HEK293 (cell line): ENCODE data around the gene GSG1L.

ENCODE experiments used
- CTCF ChIA-PET: fragments of 350-600 bp; formaldehyde crosslinking; extraction: SDS; loops from one replicate; lab custom pipeline; 2021; ENCODE audit warnings: antibody characterized with exemption; lab: Yijun Ruan, JAX
- POLR2A ChIA-PET: fragments of 300-600 bp; formaldehyde crosslinking; extraction: SDS; loops from one replicate; lab custom pipeline; 2020; ENCODE audit warnings: antibody characterized with exemption, inconsistent platforms; lab: Yijun Ruan, JAX
- H3K27ac ChIP-seq: fragments of 200-500 bp; sonication (Bioruptor generic); 2 replicates; pipeline ENCODE4 v1.5.1; 2014; ENCODE audit warnings: low read depth, low read length, control low read depth, inconsistent platforms; ENCODE audit errors: extremely low read depth
- H3K36me3 ChIP-seq, 2 experiments: fragments of 200-500 bp in 1 of 2; sonication (Bioruptor generic) in 1 of 2; 1 replicate in 1 of 2; 2 replicates in 1 of 2; pipeline ENCODE4 v1.5.1; 2014 to 2017; ENCODE audit warnings: inconsistent platforms in 2 of 2, low read length in 2 of 2; ENCODE audit not compliant: control insufficient read depth in 2 of 2, insufficient read depth in 1 of 2
- H3K4me1 ChIP-seq: fragments of 200-500 bp; sonication (Bioruptor generic); 2 replicates; pipeline ENCODE4 v1.5.1; 2014; ENCODE audit warnings: mild to moderate bottlenecking, low read length, inconsistent platforms; ENCODE audit not compliant: control insufficient read depth, insufficient read depth
- H3K4me3 ChIP-seq: 2 replicates; pipeline ENCODE4 v1.5.1; 2011; ENCODE audit warnings: low read depth, mild to moderate bottlenecking, control low read depth, low read length, moderate library complexity
- H3K9me3 ChIP-seq: fragments of 200-500 bp; sonication (Bioruptor generic); 2 replicates; pipeline ENCODE4 v1.5.1; 2014; ENCODE audit warnings: low read depth, low read length, inconsistent platforms; ENCODE audit not compliant: control insufficient read depth, insufficient read depth
- GLI4 ChIP-seq: fragments of 450-650 bp; formaldehyde crosslinking; IDR thresholded peaks from 2 replicates; pipeline ENCODE4 v1.5.1; 2016; ENCODE audit warnings: missing biosample characterization, missing genetic modification characterization
- GLIS1 ChIP-seq: fragments of 450-650 bp; formaldehyde crosslinking; IDR thresholded peaks from 2 replicates; pipeline ENCODE4 v1.5.1; 2016; ENCODE audit warnings: missing biosample characterization, missing genetic modification characterization
- MYNN ChIP-seq: fragments of 450-650 bp; formaldehyde crosslinking; IDR thresholded peaks from 2 replicates; pipeline ENCODE4 v1.5.1; 2016; ENCODE audit warnings: missing biosample characterization, missing genetic modification characterization, borderline replicate concordance
- MZF1 ChIP-seq: fragments of 450-650 bp; formaldehyde crosslinking; IDR thresholded peaks from 2 replicates; pipeline ENCODE4 v1.5.1; 2017; ENCODE audit warnings: missing biosample characterization, missing genetic modification characterization, borderline replicate concordance
- OSR2 ChIP-seq: fragments of 450-650 bp; formaldehyde crosslinking; IDR thresholded peaks from 2 replicates; pipeline ENCODE4 v1.5.1; 2016; ENCODE audit warnings: missing biosample characterization, missing genetic modification characterization
- REPIN1 ChIP-seq: fragments of 450-650 bp; formaldehyde crosslinking; IDR thresholded peaks from 2 replicates; pipeline ENCODE4 v1.5.1; 2017; ENCODE audit warnings: missing biosample characterization, missing genetic modification characterization, low read depth
- SCRT2 ChIP-seq: fragments of 450-650 bp; formaldehyde crosslinking; IDR thresholded peaks from 2 replicates; pipeline ENCODE4 v1.5.1; 2016; ENCODE audit warnings: missing biosample characterization, missing genetic modification characterization
- SP3 ChIP-seq: fragments of 450-650 bp; formaldehyde crosslinking; IDR thresholded peaks from 2 replicates; pipeline ENCODE4 v1.5.1; 2016; ENCODE audit warnings: missing biosample characterization, missing genetic modification characterization
- SP7 ChIP-seq: fragments of 450-650 bp; formaldehyde crosslinking; IDR thresholded peaks from 2 replicates; pipeline ENCODE4 v1.5.1; 2016; ENCODE audit warnings: missing biosample characterization, missing genetic modification characterization
- YY2 ChIP-seq: fragments of 450-650 bp; formaldehyde crosslinking; IDR thresholded peaks from 2 replicates; pipeline ENCODE4 v1.5.1; 2016; ENCODE audit warnings: missing biosample characterization, missing genetic modification characterization
- ZBTB20 ChIP-seq: fragments of 450-650 bp; formaldehyde crosslinking; IDR thresholded peaks from 2 replicates; pipeline ENCODE4 v1.5.1; 2016; ENCODE audit warnings: missing biosample characterization, missing genetic modification characterization
- ZIC2 ChIP-seq: fragments of 450-650 bp; formaldehyde crosslinking; IDR thresholded peaks from 2 replicates; pipeline ENCODE4 v1.5.1; 2016; ENCODE audit warnings: missing biosample characterization, missing genetic modification characterization
- ZNF112 ChIP-seq: fragments of 450-650 bp; formaldehyde crosslinking; IDR thresholded peaks from 2 replicates; pipeline ENCODE4 v1.5.0; 2017; ENCODE audit warnings: missing biosample characterization, missing genetic modification characterization
- ZNF114 ChIP-seq: fragments of 450-650 bp; formaldehyde crosslinking; IDR thresholded peaks from 2 replicates; pipeline ENCODE4 v1.5.0; 2017; ENCODE audit warnings: missing biosample characterization, missing genetic modification characterization
- ZNF121 ChIP-seq: fragments of 450-650 bp; formaldehyde crosslinking; IDR thresholded peaks from 2 replicates; pipeline ENCODE4 v1.5.1; 2016; ENCODE audit warnings: missing biosample characterization, missing genetic modification characterization
- ZNF16 ChIP-seq: fragments of 450-650 bp; formaldehyde crosslinking; IDR thresholded peaks from 2 replicates; pipeline ENCODE4 v1.5.1; 2016; ENCODE audit warnings: low read depth, missing biosample characterization, missing genetic modification characterization
- ZNF184 ChIP-seq: fragments of 450-650 bp; IDR thresholded peaks from 2 replicates; pipeline ENCODE4 v1.5.1; 2018; ENCODE audit warnings: missing biosample characterization, mild to moderate bottlenecking, missing genetic modification characterization
- ZNF274 ChIP-seq, 2 experiments: fragments of 200-500 bp in 1 of 2; fragments of 450-650 bp in 1 of 2; sonication (Bioruptor generic) in 1 of 2; formaldehyde crosslinking in 1 of 2; IDR thresholded peaks; 2 replicates each; pipeline versions ENCODE4 v1.5.1 to v1.6.1; 2014 to 2016; ENCODE audit warnings: borderline replicate concordance in 1 of 2, inconsistent platforms in 1 of 2, low read length in 1 of 2, missing biosample characterization in 1 of 2, missing genetic modification characterization in 1 of 2
- ZNF302 ChIP-seq: fragments of 450-650 bp; formaldehyde crosslinking; IDR thresholded peaks from 2 replicates; pipeline ENCODE4 v1.5.1; 2016; ENCODE audit warnings: missing biosample characterization, missing genetic modification characterization, low read depth
- ZNF549 ChIP-seq: fragments of 450-650 bp; IDR thresholded peaks from 2 replicates; pipeline ENCODE4 v1.5.1; 2018; ENCODE audit warnings: missing biosample characterization, missing genetic modification characterization, mild to moderate bottlenecking, inconsistent platforms, moderate library complexity
- ZNF623 ChIP-seq: fragments of 450-650 bp; formaldehyde crosslinking; IDR thresholded peaks from 2 replicates; pipeline ENCODE4 v1.5.1; 2016; ENCODE audit warnings: missing biosample characterization, missing genetic modification characterization
- ZNF626 ChIP-seq: fragments of 450-650 bp; sonication (Bioruptor Pico); formaldehyde crosslinking; IDR thresholded peaks from 2 replicates; pipeline ENCODE4 v1.5.1; 2018; ENCODE audit warnings: missing biosample characterization, missing genetic modification characterization, inconsistent platforms
- ZXDB ChIP-seq: fragments of 450-650 bp; formaldehyde crosslinking; IDR thresholded peaks from 2 replicates; pipeline ENCODE4 v1.5.1; 2016; ENCODE audit warnings: missing biosample characterization, missing genetic modification characterization
- TF ChIP-seq, protein P1 (sequence below): fragments of 450-650 bp; formaldehyde crosslinking; IDR thresholded peaks from 2 replicates; pipeline ENCODE4 v1.5.1; 2017; ENCODE audit warnings: missing biosample characterization, missing genetic modification characterization
- TF ChIP-seq, protein P2 (sequence below): fragments of 450-650 bp; formaldehyde crosslinking; IDR thresholded peaks from 2 replicates; pipeline ENCODE4 v1.5.1; 2016; ENCODE audit warnings: missing biosample characterization, missing genetic modification characterization
- TF ChIP-seq, protein P3 (sequence below): fragments of 450-650 bp; formaldehyde crosslinking; IDR thresholded peaks from 2 replicates; pipeline ENCODE4 v1.5.1; 2016; ENCODE audit warnings: missing biosample characterization, missing genetic modification characterization
- TF ChIP-seq, protein P4 (sequence below): fragments of 450-650 bp; formaldehyde crosslinking; IDR thresholded peaks from 2 replicates; pipeline ENCODE4 v1.5.1; 2017; ENCODE audit warnings: missing biosample characterization, missing genetic modification characterization
- TF ChIP-seq, protein P5 (sequence below): fragments of 450-650 bp; formaldehyde crosslinking; IDR thresholded peaks from 2 replicates; pipeline ENCODE4 v1.5.1; 2016; ENCODE audit warnings: missing biosample characterization, missing genetic modification characterization

The GSG1L gene

DNA sequence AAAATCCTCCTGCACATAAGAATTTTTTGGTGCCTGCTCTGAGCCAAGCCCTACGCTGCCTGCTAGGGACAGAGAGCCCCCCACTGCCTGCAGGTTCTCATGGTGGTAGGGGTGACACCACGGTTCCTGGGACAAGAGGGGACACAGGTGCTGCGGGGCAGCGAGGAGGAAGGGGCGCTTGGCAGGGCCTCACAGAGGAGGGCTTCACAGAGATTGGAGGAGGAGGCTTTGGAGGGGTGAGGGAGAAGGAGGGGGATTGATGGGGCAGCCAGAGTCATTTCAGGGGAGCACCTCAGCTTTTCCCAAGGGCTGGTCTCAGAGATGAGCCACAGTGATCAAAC is 29.8 kb upstream of the GSG1L start:
- POLR2A ChIA-PET: interaction anchor here (0.5 kb wide), 1 partner anchor 17 kb away, joined by 6 read pairs; no protein-coding TSS in a partner anchor
- TF ChIP-seq SP3 (tag by site-specific recombination) (no peak), ZNF184 (tag by site-specific recombination) (no peak), MZF1 (tag by site-specific recombination) (no peak), ZBTB20 (tag by site-specific recombination) (no peak), GLI4 (no peak), SP7 (tag by site-specific recombination) (no peak), ZXDB (tag by site-specific recombination) (no peak), ZNF549 (tag by site-specific recombination) (no peak), OSR2 (tag by site-specific recombination) (no peak), ZNF16 (tag by site-specific recombination) (no peak), REPIN1 (tag by site-specific recombination) (no peak), MYNN (no peak), ZNF112 (tag by site-specific recombination) (no peak), ZNF626 (no peak), ZNF274 (IDR thresholded peaks at IDR 0.05; ENCODE audit: low read length) (no peak), ZNF274 (tag by site-specific recombination; IDR thresholded peaks at IDR 0.05; ENCODE audit: borderline replicate concordance) (no peak)
- TF ChIP-seq, protein P1, sequence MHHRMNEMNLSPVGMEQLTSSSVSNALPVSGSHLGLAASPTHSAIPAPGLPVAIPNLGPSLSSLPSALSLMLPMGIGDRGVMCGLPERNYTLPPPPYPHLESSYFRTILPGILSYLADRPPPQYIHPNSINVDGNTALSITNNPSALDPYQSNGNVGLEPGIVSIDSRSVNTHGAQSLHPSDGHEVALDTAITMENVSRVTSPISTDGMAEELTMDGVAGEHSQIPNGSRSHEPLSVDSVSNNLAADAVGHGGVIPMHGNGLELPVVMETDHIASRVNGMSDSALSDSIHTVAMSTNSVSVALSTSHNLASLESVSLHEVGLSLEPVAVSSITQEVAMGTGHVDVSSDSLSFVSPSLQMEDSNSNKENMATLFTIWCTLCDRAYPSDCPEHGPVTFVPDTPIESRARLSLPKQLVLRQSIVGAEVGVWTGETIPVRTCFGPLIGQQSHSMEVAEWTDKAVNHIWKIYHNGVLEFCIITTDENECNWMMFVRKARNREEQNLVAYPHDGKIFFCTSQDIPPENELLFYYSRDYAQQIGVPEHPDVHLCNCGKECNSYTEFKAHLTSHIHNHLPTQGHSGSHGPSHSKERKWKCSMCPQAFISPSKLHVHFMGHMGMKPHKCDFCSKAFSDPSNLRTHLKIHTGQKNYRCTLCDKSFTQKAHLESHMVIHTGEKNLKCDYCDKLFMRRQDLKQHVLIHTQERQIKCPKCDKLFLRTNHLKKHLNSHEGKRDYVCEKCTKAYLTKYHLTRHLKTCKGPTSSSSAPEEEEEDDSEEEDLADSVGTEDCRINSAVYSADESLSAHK: no peak
- TF ChIP-seq, protein P2, sequence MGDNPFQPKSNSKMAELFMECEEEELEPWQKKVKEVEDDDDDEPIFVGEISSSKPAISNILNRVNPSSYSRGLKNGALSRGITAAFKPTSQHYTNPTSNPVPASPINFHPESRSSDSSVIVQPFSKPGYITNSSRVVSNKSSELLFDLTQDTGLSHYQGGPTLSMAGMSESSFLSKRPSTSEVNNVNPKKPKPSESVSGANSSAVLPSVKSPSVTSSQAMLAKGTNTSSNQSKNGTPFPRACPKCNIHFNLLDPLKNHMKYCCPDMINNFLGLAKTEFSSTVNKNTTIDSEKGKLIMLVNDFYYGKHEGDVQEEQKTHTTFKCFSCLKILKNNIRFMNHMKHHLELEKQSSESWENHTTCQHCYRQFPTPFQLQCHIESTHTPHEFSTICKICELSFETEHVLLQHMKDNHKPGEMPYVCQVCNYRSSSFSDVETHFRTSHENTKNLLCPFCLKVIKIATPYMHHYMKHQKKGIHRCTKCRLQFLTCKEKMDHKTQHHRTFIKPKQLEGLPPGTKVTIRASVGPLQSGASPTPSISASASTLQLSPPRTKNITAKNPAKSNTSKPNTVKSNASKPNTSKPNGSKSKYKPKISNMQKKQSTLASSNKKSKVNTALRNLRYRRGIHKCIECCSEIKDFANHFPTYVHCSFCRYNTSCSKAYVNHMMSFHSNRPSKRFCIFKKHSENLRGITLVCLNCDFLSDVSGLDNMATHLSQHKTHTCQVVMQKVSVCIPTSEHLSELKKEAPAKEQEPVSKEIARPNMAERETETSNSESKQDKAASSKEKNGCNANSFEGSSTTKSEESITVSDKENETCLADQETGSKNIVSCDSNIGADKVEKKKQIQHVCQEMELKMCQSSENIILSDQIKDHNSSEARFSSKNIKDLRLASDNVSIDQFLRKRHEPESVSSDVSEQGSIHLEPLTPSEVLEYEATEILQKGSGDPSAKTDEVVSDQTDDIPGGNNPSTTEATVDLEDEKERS: no peak
- TF ChIP-seq, protein P3, sequence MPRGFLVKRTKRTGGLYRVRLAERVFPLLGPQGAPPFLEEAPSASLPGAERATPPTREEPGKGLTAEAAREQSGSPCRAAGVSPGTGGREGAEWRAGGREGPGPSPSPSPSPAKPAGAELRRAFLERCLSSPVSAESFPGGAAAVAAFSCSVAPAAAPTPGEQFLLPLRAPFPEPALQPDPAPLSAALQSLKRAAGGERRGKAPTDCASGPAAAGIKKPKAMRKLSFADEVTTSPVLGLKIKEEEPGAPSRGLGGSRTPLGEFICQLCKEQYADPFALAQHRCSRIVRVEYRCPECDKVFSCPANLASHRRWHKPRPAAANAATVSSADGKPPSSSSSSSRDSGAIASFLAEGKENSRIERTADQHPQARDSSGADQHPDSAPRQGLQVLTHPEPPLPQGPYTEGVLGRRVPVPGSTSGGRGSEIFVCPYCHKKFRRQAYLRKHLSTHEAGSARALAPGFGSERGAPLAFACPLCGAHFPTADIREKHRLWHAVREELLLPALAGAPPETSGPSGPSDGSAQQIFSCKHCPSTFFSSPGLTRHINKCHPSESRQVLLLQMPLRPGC: no peak
- TF ChIP-seq, all 188 proteins: peak for 0
- H3K4me1 ChIP-seq: no peaks in the 10 kb centered on the region
- H3K36me3 ChIP-seq: peaks cover 0 to 17% of the 10 kb centered on the region in 2 experiments; a peak in 2 of 3 replicates
- no peak overlapping the region for H3K27ac ChIP-seq
- CTCF ChIA-PET: no interaction called here
- no peak overlapping the region for H3K4me3 ChIP-seq
- H3K9me3 ChIP-seq: no peaks in the 10 kb centered on the region

DNA sequence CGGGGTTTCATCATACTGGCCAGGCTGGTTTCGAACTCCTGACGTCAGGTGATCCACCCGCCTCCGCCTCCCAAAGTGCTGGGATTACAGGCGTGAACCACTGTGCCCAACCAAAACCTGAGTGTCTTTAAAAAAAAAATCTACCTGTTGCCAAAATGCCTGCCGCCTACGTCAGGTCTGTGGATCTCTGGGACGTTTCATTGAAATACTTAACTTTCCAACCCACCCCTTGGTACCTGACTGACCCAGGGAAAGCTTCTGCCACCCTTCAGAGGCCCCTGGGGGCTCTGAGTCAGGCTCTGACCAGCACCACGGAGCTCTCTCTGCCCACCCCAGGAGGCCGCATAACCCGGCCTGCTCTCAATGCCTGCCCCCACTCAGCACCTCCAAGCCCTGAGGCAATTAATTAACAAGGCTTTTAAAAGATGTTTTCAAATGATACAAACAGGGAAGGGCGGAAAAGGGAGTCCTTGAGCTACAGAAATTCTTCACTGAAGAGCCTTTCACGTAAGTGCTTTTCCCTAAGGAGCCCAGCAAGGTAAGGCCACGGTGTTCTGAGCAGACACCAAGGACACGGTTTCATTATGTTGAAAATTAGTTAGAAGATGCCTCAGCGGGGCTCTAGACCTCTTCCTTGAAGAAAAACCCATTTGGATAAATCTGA is 29.3 kb upstream of the GSG1L start:
- Histone ChIP-seq H3K9me3 (no peaks in the 10 kb centered on the region), H3K36me3 (peaks cover 0 to 12% of the 10 kb centered on the region in 2 experiments; a peak in 2 of 3 replicates), H3K4me1 (no peaks in the 10 kb centered on the region), H3K27ac (no peak overlapping the region), H3K4me3 (no peak overlapping the region)
- ChIA-PET CTCF (interaction anchor here (1.6 kb wide), 1 partner anchor 125 kb away, joined by 3 read pairs; no protein-coding TSS in a partner anchor), POLR2A (no interaction called here)
- TF ChIP-seq ZNF302 (tag by site-specific recombination): no peak
- TF ChIP-seq ZNF121 (tag by site-specific recombination): no peak
- TF ChIP-seq, protein P4, sequence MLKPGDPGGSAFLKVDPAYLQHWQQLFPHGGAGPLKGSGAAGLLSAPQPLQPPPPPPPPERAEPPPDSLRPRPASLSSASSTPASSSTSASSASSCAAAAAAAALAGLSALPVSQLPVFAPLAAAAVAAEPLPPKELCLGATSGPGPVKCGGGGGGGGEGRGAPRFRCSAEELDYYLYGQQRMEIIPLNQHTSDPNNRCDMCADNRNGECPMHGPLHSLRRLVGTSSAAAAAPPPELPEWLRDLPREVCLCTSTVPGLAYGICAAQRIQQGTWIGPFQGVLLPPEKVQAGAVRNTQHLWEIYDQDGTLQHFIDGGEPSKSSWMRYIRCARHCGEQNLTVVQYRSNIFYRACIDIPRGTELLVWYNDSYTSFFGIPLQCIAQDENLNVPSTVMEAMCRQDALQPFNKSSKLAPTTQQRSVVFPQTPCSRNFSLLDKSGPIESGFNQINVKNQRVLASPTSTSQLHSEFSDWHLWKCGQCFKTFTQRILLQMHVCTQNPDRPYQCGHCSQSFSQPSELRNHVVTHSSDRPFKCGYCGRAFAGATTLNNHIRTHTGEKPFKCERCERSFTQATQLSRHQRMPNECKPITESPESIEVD: no peak
- TF ChIP-seq ZNF114 (tag by site-specific recombination): no peak
- TF ChIP-seq, protein P5, sequence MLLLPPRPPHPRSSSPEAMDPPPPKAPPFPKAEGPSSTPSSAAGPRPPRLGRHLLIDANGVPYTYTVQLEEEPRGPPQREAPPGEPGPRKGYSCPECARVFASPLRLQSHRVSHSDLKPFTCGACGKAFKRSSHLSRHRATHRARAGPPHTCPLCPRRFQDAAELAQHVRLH (tag by site-specific recombination): no peak
- TF ChIP-seq GLIS1 (tag by site-specific recombination): peak; percentile 35; the same call in 1 of the 2 replicates
- TF ChIP-seq ZNF623: no peak
- TF ChIP-seq YY2 (tag by site-specific recombination): no peak
- peak; percentile 50; the same call in 1 of the 2 replicates for TF ChIP-seq ZIC2 (tag by site-specific recombination)
- TF ChIP-seq SCRT2: peak; percentile 64
